GM23338 (cell line): ENCODE data around the gene RHOB. TPM values are rescaled to one million over a fixed set of nuclear protein-coding genes. Genes with fewer than 3 reads are reported as not detected.

Experiments used
- ATAC-seq: fragments of 200-7000 bp; cut with Tn5 transposase; 3 replicates; pipeline ENCODE4 v1.9.1; 2020
- DNase-seq: peaks from one replicate; pipeline ENCODE4 v3.0.0-alpha.2; 2015; ENCODE audit warnings: low spot score
- H2AFZ ChIP-seq: fragments of 200-600 bp; sonication (generic); 2 replicates; pipeline ENCODE4 v1.8.0; 2016; ENCODE audit warnings: antibody characterized with exemption, mild to moderate bottlenecking, moderate library complexity
- H3F3A ChIP-seq: fragments of 200-600 bp; sonication (generic); replicated peaks from 2 replicates; pipeline ENCODE4 v1.8.0; 2017; ENCODE audit warnings: antibody characterized with exemption, mixed run types, low read depth
- H3K27ac ChIP-seq: fragments of 200-600 bp; sonication (generic); 2 replicates; pipeline ENCODE4 v1.6.1; 2016; ENCODE audit warnings: low read depth
- H3K27me3 ChIP-seq: fragments of 200-600 bp; sonication (generic); 2 replicates; pipeline ENCODE4 v1.8.0; 2016; ENCODE audit warnings: mild to moderate bottlenecking, mixed run types, moderate library complexity; ENCODE audit not compliant: insufficient read depth
- H3K36me3 ChIP-seq: fragments of 200-600 bp; sonication (generic); 2 replicates; pipeline ENCODE4 v1.8.0; 2016; ENCODE audit warnings: mild to moderate bottlenecking; ENCODE audit not compliant: insufficient read depth
- H3K4me1 ChIP-seq: fragments of 200-600 bp; sonication (generic); 2 replicates; pipeline ENCODE4 v1.8.0; 2016; ENCODE audit warnings: mild to moderate bottlenecking, moderate library complexity; ENCODE audit not compliant: insufficient read depth
- H3K4me2 ChIP-seq: fragments of 200-600 bp; sonication (generic); 2 replicates; pipeline ENCODE4 v1.7.1; 2017; ENCODE audit warnings: mixed run types
- H3K4me3 ChIP-seq: fragments of 200-600 bp; sonication (generic); 2 replicates; pipeline ENCODE4 v1.6.1; 2016; ENCODE audit warnings: mixed run types
- H3K79me2 ChIP-seq: fragments of 200-600 bp; sonication (generic); replicated peaks from 2 replicates; pipeline ENCODE4 v1.8.0; 2017; ENCODE audit warnings: mild to moderate bottlenecking; ENCODE audit not compliant: insufficient read depth
- H3K9me2 ChIP-seq: fragments of 200-600 bp; sonication (generic); 2 replicates; pipeline ENCODE4 v1.8.0; 2017; ENCODE audit not compliant: insufficient read depth
- H4K20me1 ChIP-seq: fragments of 200-600 bp; sonication (generic); replicated peaks from 2 replicates; pipeline ENCODE4 v1.8.0; 2017; ENCODE audit warnings: mild to moderate bottlenecking; ENCODE audit not compliant: insufficient read depth
- H3K27ac Mint-ChIP-seq: 2 replicates; pipeline ENCODE4 v1.8.0; 2020; ENCODE audit warnings: inconsistent platforms, mild to moderate bottlenecking, moderate library complexity, mixed read lengths
- H3K27me3 Mint-ChIP-seq: 3 replicates; pipeline ENCODE4 v1.8.0; 2022; ENCODE audit warnings: low read depth, mild to moderate bottlenecking, moderate library complexity, mixed read lengths, inconsistent platforms; ENCODE audit not compliant: insufficient read depth, poor library complexity
- H3K36me3 Mint-ChIP-seq: 3 replicates; pipeline ENCODE4 v1.8.0; 2021; ENCODE audit warnings: low read depth, mild to moderate bottlenecking, inconsistent platforms, moderate library complexity, mixed read lengths
- H3K4me1 Mint-ChIP-seq: 3 replicates; pipeline ENCODE4 v1.8.0; 2020; ENCODE audit warnings: mild to moderate bottlenecking, inconsistent platforms, mixed read lengths
- H3K4me3 Mint-ChIP-seq: 3 replicates; pipeline ENCODE4 v1.8.0; 2021; ENCODE audit warnings: moderate library complexity, mild to moderate bottlenecking, inconsistent platforms, mixed read lengths
- H3K9me3 Mint-ChIP-seq: 3 replicates; pipeline ENCODE4 v1.8.0; 2020; ENCODE audit warnings: moderate library complexity, mild to moderate bottlenecking, inconsistent platforms, mixed read lengths
- CREB1 ChIP-seq: fragments of 250-450 bp; sonication (Bioruptor Pico); IDR thresholded peaks from 2 replicates; pipeline ENCODE4 v1.5.0; 2020; ENCODE audit warnings: low read depth, mild to moderate bottlenecking, moderate library complexity
- CTCF ChIP-seq, 2 experiments: fragments of 200-600 bp in 1 of 2; sonication (generic) in 1 of 2; conservative IDR thresholded peaks; 2 replicates each; pipeline versions ENCODE4 v1.5.1 to v1.6.1; 2016 to 2017; ENCODE audit warnings: antibody characterized with exemption in 2 of 2, low read depth in 2 of 2, mild to moderate bottlenecking in 2 of 2, moderate library complexity in 1 of 2
- ETS1 ChIP-seq: IDR thresholded peaks from 2 replicates; pipeline ENCODE4 v1.6.1; 2016; ENCODE audit warnings: antibody characterized with exemption
- EZH2 ChIP-seq: fragments of 200-600 bp; sonication (generic); IDR thresholded peaks from one replicate; pipeline ENCODE4 v1.8.0; 2017; ENCODE audit warnings: antibody characterized with exemption, mild to moderate bottlenecking, low read depth; ENCODE audit not compliant: unreplicated experiment
- EZH2phosphoT487 ChIP-seq: fragments of 200-600 bp; sonication (generic); IDR thresholded peaks from one replicate; pipeline ENCODE4 v1.8.1; 2018; ENCODE audit warnings: antibody characterized with exemption; ENCODE audit not compliant: unreplicated experiment
- JUNB ChIP-seq: IDR thresholded peaks from one replicate; pipeline ENCODE4 v1.6.1; 2016; ENCODE audit warnings: antibody characterized with exemption; ENCODE audit not compliant: unreplicated experiment
- POLR2AphosphoS5 ChIP-seq: IDR thresholded peaks from 2 replicates; pipeline ENCODE4 v1.6.1; 2016; ENCODE audit warnings: antibody characterized with exemption, low read depth
- REST ChIP-seq: IDR thresholded peaks from one replicate; pipeline ENCODE4 v1.6.1; 2018; ENCODE audit warnings: antibody characterized with exemption; ENCODE audit not compliant: unreplicated experiment
- STAT1 ChIP-seq: IDR thresholded peaks from one replicate; pipeline ENCODE4 v1.6.1; 2016; ENCODE audit warnings: antibody characterized with exemption; ENCODE audit not compliant: unreplicated experiment
- ZNF331 ChIP-seq: fragments of 250-450 bp; sonication (Bioruptor Pico); IDR thresholded peaks from 2 replicates; pipeline ENCODE4 v1.5.0; 2020; ENCODE audit warnings: low read depth, mild to moderate bottlenecking, moderate library complexity
- polyA plus RNA-seq: library from polyadenylated mRNA; unstranded; fragments of >200 nt; fragmentation: Nextera tagmentation; extraction: Ambion mirVana; gene quantifications from 2 replicates; pipeline ENCODE4 v1.2.1, GENCODE V29; 2016
- total RNA-seq: library from RNA; depleted of rRNA; stranded (reverse); fragments of >200 nt; shearing (Covaris generic); gene quantifications from 2 replicates; pipeline ENCODE4 v1.2.3, GENCODE V29; 2014

Gene RHOB
- total and polyA plus RNA-seq, 2 experiments from 2014 or later: 6.6 to 26.9 TPM

DNA sequence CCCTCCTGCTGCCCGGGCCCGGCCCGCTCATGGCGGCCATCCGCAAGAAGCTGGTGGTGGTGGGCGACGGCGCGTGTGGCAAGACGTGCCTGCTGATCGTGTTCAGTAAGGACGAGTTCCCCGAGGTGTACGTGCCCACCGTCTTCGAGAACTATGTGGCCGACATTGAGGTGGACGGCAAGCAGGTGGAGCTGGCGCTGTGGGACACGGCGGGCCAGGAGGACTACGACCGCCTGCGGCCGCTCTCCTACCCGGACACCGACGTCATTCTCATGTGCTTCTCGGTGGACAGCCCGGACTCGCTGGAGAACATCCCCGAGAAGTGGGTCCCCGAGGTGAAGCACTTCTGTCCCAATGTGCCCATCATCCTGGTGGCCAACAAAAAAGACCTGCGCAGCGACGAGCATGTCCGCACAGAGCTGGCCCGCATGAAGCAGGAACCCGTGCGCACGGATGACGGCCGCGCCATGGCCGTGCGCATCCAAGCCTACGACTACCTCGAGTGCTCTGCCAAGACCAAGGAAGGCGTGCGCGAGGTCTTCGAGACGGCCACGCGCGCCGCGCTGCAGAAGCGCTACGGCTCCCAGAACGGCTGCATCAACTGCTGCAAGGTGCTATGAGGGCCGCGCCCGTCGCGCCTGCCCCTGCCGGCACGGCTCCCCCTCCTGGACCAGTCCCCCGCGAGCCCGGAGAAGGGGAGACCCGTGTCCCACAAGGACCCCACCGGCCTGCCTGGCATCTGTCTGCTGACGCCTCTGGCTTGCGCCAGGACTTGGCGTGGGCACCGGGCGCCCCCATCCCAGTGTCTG is 767 bp downstream of the RHOB start:
- H3K4me2 ChIP-seq: peak overlapping the region; percentile 93
- no peaks in the 10 kb centered on the region for H3K79me2 ChIP-seq
- H3K9me2 ChIP-seq: no peaks in the 10 kb centered on the region
- H2AFZ ChIP-seq: no peak overlapping the region
- H3K27ac ChIP-seq: no peak overlapping the region
- H3K27me3 ChIP-seq: peaks cover 68% of the 10 kb centered on the region
- Mint-ChIP-seq H3K4me3 (peak overlapping the region; percentile 80), H3K27ac (no peak overlapping the region), H3K4me1 (peaks cover 48% of the 10 kb centered on the region), H3K27me3 (peaks cover 46% of the 10 kb centered on the region), H3K9me3 (no peaks in the 10 kb centered on the region), H3K36me3 (no peaks in the 10 kb centered on the region)
- H3K36me3 ChIP-seq: no peaks in the 10 kb centered on the region
- DNase-seq (peak; percentile 53), ATAC-seq (peak; percentile 19)
- TF ChIP-seq EZH2 (peak; percentile 34), CREB1 (CRISPR knock-in tag) (no peak)
- H3K4me1 ChIP-seq: peaks cover 23% of the 10 kb centered on the region
- H3K4me3 ChIP-seq: peak overlapping the region; percentile 73
- peaks cover 12% of the 10 kb centered on the region; the same call in 1 of the 2 replicates for H4K20me1 ChIP-seq
- H3F3A ChIP-seq: 0 out of 2 replicates have a peak, but pooled peaks cover 5% of the 10 kb centered on the region

GRCh38 chr2:20448246-20448976 is 1.5 kb downstream of the RHOB start:
- Histone ChIP-seq H3K4me2 (peak overlapping the region; percentile 93), H3K36me3 (no peaks in the 10 kb centered on the region), H3K4me3 (peak overlapping the region; percentile 73), H4K20me1 (peaks cover 12% of the 10 kb centered on the region; the same call in 1 of the 2 replicates), H3K79me2 (no peaks in the 10 kb centered on the region), H2AFZ (no peak overlapping the region), H3K27ac (no peak overlapping the region), H3K9me2 (no peaks in the 10 kb centered on the region), H3F3A (0 out of 2 replicates have a peak, but pooled peaks cover 5% of the 10 kb centered on the region), H3K27me3 (peaks cover 68% of the 10 kb centered on the region), H3K4me1 (peaks cover 23% of the 10 kb centered on the region)
- ATAC-seq (peak; percentile 3), DNase-seq (no peak)
- Mint-ChIP-seq H3K27ac (no peak overlapping the region), H3K9me3 (no peaks in the 10 kb centered on the region), H3K27me3 (peaks cover 46% of the 10 kb centered on the region), H3K4me1 (peaks cover 46% of the 10 kb centered on the region), H3K36me3 (no peaks in the 10 kb centered on the region), H3K4me3 (peak overlapping the region; percentile 80)
- TF ChIP-seq EZH2phosphoT487 (no peak), STAT1 (no peak), CREB1 (CRISPR knock-in tag) (no peak), JUNB (no peak), EZH2 (no peak), ETS1 (no peak), CTCF (conservative IDR thresholded peaks at IDR 0.05; ENCODE audit: low read depth in 2 of 2) (no peak), ZNF331 (CRISPR knock-in tag) (no peak), POLR2AphosphoS5 (no peak), REST (no peak)
